CD4-positive, alpha-beta T cell treated with Interleukin-10 for 1 hour (primary cell): Measurements from ENCODE around the gene RGMA.

Experiments
- DNase-seq: peaks from one replicate; pipeline ENCODE4 v3.0.0-alpha.2; 2020

The RGMA gene

GRCh38 chr15:93001156-93001555 lies 87.9 kb downstream of the RGMA start:
- no peak for DNase-seq

GRCh38 chr15:92997821-92998220 lies 91.2 kb downstream of the RGMA start:
- no peak for DNase-seq

GRCh38 chr15:92992720-92993119 lies 96.3 kb downstream of the RGMA start:
- no peak for DNase-seq

- DNase-seq: no peak
These were observed 99.0 kb downstream of the RGMA start for GRCh38 chr15:92990031-92990430.

- no peak for DNase-seq
These were observed 99.5 kb downstream of the RGMA start for GRCh38 chr15:92989470-92989869.
